A549 (cell line): Measurements from ENCODE around the gene EMSY. TPM values are rescaled to one million over a fixed set of nuclear protein-coding genes. Genes with fewer than 3 reads are reported as not detected.
A peak's percentile ranks its signal among the peaks of the same experiment; 100 is the strongest.

ENCODE experiments used
- ATAC-seq, 2 experiments: fragments of 200-7000 bp in 1 of 2; fragments of >200 bp in 1 of 2; cut with Nextera tagmentation in 1 of 2; cut with Tn5 transposase in 1 of 2; 3 replicates each; pipeline versions ENCODE4 v1.8.0 to v1.9.1; 2018 to 2020; ENCODE audit warnings: mild to moderate bottlenecking in 1 of 2, moderate library complexity in 1 of 2
- CTCF ChIA-PET: fragments of 300-600 bp; sonication (Branson Sonifier 250); formaldehyde crosslinking; extraction: SDS; loops from one replicate; lab custom pipeline; 2021; ENCODE audit warnings: antibody characterized with exemption, inconsistent platforms; lab: Yijun Ruan, JAX
- POLR2A ChIA-PET: fragments of 350-600 bp; formaldehyde crosslinking; extraction: SDS; loops from one replicate; lab custom pipeline; 2021; ENCODE audit warnings: antibody characterized with exemption, inconsistent platforms; lab: Yijun Ruan, JAX
- DNase-seq, 2 experiments: peaks; one replicate each; pipeline versions ENCODE4 v3.0.0 to v3.0.0-alpha.2; 2011 to 2016; ENCODE audit warnings: low read depth in 1 of 2, low spot score in 1 of 2
- FAIRE-seq: peaks from 2 replicates; lab custom pipeline; 2011; peaks lifted over from hg19 to GRCh38; lab: Jason Lieb, UNC
- H3K27ac ChIP-seq, 2 experiments: fragments of >200 bp; sonication (Bioruptor Twin); formaldehyde crosslinking; 3 replicates each; pipeline ENCODE4 v1.5.1; 2016 to 2017
- H3K4me1 ChIP-seq: fragments of >200 bp; sonication (Bioruptor Twin); formaldehyde crosslinking; 3 replicates; pipeline ENCODE4 v1.6.1; 2016
- H3K4me2 ChIP-seq: fragments of >200 bp; sonication (Bioruptor Twin); formaldehyde crosslinking; 3 replicates; pipeline ENCODE4 v1.6.1; 2016
- H3K4me3 ChIP-seq: fragments of >200 bp; sonication (Bioruptor Twin); formaldehyde crosslinking; 3 replicates; pipeline ENCODE4 v1.5.1; 2016
- H3K9me3 ChIP-seq: fragments of >200 bp; sonication (Bioruptor Twin); formaldehyde crosslinking; 3 replicates; pipeline ENCODE4 v1.6.1; 2016
- CBX2 ChIP-seq: fragments of 200-600 bp; sonication (generic); IDR thresholded peaks from 2 replicates; pipeline ENCODE4 v1.6.1; 2016; ENCODE audit warnings: low read depth, mild to moderate bottlenecking, borderline replicate concordance
- CBX8 ChIP-seq: fragments of 200-600 bp; sonication (generic); IDR thresholded peaks from 2 replicates; pipeline ENCODE4 v1.6.1; 2016
- CEBPB ChIP-seq, 2 experiments: fragments of >200 bp in 1 of 2; sonication (Bioruptor Twin) in 1 of 2; formaldehyde crosslinking in 1 of 2; IDR thresholded peaks; 2 replicates each; pipeline ENCODE4 v1.6.1; 2012 to 2016
- CHD4 ChIP-seq: fragments of 200-600 bp; sonication (generic); IDR thresholded peaks from 2 replicates; pipeline ENCODE4 v1.6.1; 2016; ENCODE audit warnings: antibody characterized with exemption, mild to moderate bottlenecking, borderline replicate concordance
- FOSB ChIP-seq: fragments of 250-450 bp; sonication (Bioruptor Pico); IDR thresholded peaks from 2 replicates; pipeline ENCODE4 v1.5.0; 2020; ENCODE audit warnings: mild to moderate bottlenecking, moderate library complexity
- HDAC2 ChIP-seq: fragments of 200-600 bp; sonication (generic); IDR thresholded peaks from 2 replicates; pipeline ENCODE4 v1.6.1; 2016
- HEYL ChIP-seq: fragments of 250-450 bp; sonication (Bioruptor Pico); IDR thresholded peaks from 2 replicates; pipeline ENCODE4 v1.8.0; 2021; ENCODE audit warnings: mild to moderate bottlenecking, moderate library complexity
- HOXB5 ChIP-seq: fragments of 250-450 bp; sonication (Bioruptor Pico); IDR thresholded peaks from 2 replicates; pipeline ENCODE4 v1.5.0; 2020; ENCODE audit warnings: mild to moderate bottlenecking, moderate library complexity
- KDM5A ChIP-seq: fragments of 200-600 bp; sonication (generic); IDR thresholded peaks from 2 replicates; pipeline ENCODE4 v1.6.1; 2016; ENCODE audit warnings: antibody characterized with exemption, mild to moderate bottlenecking
- MYC ChIP-seq: IDR thresholded peaks from 2 replicates; pipeline ENCODE4 v1.6.1; 2012; ENCODE audit warnings: mild to moderate bottlenecking, inconsistent platforms, low read length, improper control_type of control experiment, borderline replicate concordance
- NPAS2 ChIP-seq: fragments of 250-450 bp; sonication (Bioruptor Pico); IDR thresholded peaks from 2 replicates; pipeline ENCODE4 v1.8.0; 2022; ENCODE audit warnings: mild to moderate bottlenecking, moderate library complexity, borderline replicate concordance
- POLR2A ChIP-seq: IDR thresholded peaks from 2 replicates; pipeline ENCODE4 v1.6.1; 2012; ENCODE audit warnings: mild to moderate bottlenecking, low read length
- POLR2AphosphoS2 ChIP-seq: conservative IDR thresholded peaks from 2 replicates; pipeline ENCODE4 v1.6.1; 2012; ENCODE audit warnings: low read length, improper control_type of control experiment, inconsistent platforms
- RAD21 ChIP-seq, 2 experiments: fragments of >200 bp in 1 of 2; sonication (Bioruptor Twin) in 1 of 2; formaldehyde crosslinking in 1 of 2; IDR thresholded peaks in 1 of 2; conservative IDR thresholded peaks in 1 of 2; 2 replicates in 1 of 2; 3 replicates in 1 of 2; pipeline ENCODE4 v1.6.1; 2012 to 2018; ENCODE audit warnings: inconsistent platforms in 1 of 2
- RARB ChIP-seq: fragments of 250-450 bp; sonication (Bioruptor Pico); IDR thresholded peaks from 2 replicates; pipeline ENCODE4 v1.8.0; 2021; ENCODE audit warnings: mild to moderate bottlenecking, moderate library complexity
- RCOR1 ChIP-seq: fragments of 150-350 bp; IDR thresholded peaks from 2 replicates; pipeline ENCODE4 v1.6.1; 2014; ENCODE audit warnings: antibody characterized with exemption, low read length, low read depth
- RNF2 ChIP-seq: fragments of 200-600 bp; sonication (generic); IDR thresholded peaks from 2 replicates; pipeline ENCODE4 v1.6.1; 2016; ENCODE audit warnings: low read depth, mild to moderate bottlenecking, antibody characterized with exemption, moderate library complexity, borderline replicate concordance
- SREBF2 ChIP-seq: fragments of 450-650 bp; IDR thresholded peaks from 2 replicates; pipeline ENCODE4 v1.6.1; 2014; ENCODE audit warnings: mild to moderate bottlenecking, moderate library complexity
- ZC3H11A ChIP-seq: fragments of 450-650 bp; IDR thresholded peaks from 2 replicates; pipeline ENCODE4 v1.6.1; 2014; ENCODE audit warnings: antibody characterized with exemption, mild to moderate bottlenecking
- ZSCAN20 ChIP-seq: fragments of 250-450 bp; sonication (Bioruptor Pico); IDR thresholded peaks from 2 replicates; pipeline ENCODE4 v1.8.0; 2022; ENCODE audit warnings: mild to moderate bottlenecking, moderate library complexity
- WGBS: methylation state at CpG from one replicate; pipeline ENCODE4 v1.1.6; 2017; ENCODE audit errors: missing lambda C conversion rate; 5-methylcytosine and 5-hydroxymethylcytosine counted together
- polyA plus RNA-seq, 4 experiments: library from polyadenylated mRNA; depleted of rRNA in 3 of 4; stranded (reverse); fragments of >200 nt; fragmentation: RNase III in 1 of 4; extraction: RNeasy Plus Mini Kit Qiagen cat#74134 plus additional on column Dnase treatment in 1 of 4; gene quantifications; 2 replicates in 3 of 4; 3 replicates in 1 of 4; pipeline ENCODE4 v1.2.3, GENCODE V29; 2011 to 2017
- TF ChIP-seq, protein P1 (sequence below): IDR thresholded peaks from 2 replicates; pipeline ENCODE4 v1.6.1; 2012
- TF ChIP-seq, protein P2 (sequence below): IDR thresholded peaks from 2 replicates; pipeline ENCODE4 v1.6.1; 2012; ENCODE audit warnings: low read depth, borderline replicate concordance

The EMSY gene
- polyA plus RNA-seq, 2 of the 4 experiments (the other 2 are of a cell fraction), result 11.2 to 23.0 TPM

DNA sequence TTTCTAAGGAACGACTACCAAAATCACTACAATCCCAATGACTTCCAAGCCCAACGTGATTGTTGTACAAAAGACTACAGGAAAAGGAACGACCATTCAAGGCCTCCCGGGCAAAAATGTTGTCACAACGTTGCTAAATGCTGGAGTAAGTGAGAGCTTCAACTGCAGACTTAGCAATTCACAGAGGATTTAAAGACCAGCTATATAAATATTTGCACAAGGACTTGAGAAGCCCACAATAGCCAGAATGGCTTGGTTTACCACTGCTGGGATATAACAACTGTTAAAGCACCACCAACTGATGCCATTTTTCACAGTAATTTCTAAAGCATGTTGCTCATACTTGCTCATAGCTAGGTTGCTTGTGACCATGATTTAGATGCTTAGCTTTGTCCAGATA lies 78.3 kb downstream of the EMSY start:
- CTCF ChIA-PET, result interaction anchor here (0.7 kb wide), 1 partner anchor 10 kb away, joined by 3 read pairs; no protein-coding TSS in a partner anchor
- FAIRE-seq (no peak), DNase-seq (no peak)
- no peaks in the 10 kb centered on the region for H3K9me3 ChIP-seq
- H3K27ac ChIP-seq, result no peak overlapping the region
- H3K4me3 ChIP-seq, result no peak overlapping the region
- H3K4me1 ChIP-seq, result peaks cover 11% of the 10 kb centered on the region
- no peak for TF ChIP-seq ZC3H11A
- TF ChIP-seq, all 56 proteins: peak for 0
- ATAC-seq, result no peak
- POLR2A ChIA-PET, result no interaction called here
- no peak overlapping the region for H3K4me2 ChIP-seq
- WGBS, result 83% methylated on average over 5 of the region's 5 CpGs

DNA sequence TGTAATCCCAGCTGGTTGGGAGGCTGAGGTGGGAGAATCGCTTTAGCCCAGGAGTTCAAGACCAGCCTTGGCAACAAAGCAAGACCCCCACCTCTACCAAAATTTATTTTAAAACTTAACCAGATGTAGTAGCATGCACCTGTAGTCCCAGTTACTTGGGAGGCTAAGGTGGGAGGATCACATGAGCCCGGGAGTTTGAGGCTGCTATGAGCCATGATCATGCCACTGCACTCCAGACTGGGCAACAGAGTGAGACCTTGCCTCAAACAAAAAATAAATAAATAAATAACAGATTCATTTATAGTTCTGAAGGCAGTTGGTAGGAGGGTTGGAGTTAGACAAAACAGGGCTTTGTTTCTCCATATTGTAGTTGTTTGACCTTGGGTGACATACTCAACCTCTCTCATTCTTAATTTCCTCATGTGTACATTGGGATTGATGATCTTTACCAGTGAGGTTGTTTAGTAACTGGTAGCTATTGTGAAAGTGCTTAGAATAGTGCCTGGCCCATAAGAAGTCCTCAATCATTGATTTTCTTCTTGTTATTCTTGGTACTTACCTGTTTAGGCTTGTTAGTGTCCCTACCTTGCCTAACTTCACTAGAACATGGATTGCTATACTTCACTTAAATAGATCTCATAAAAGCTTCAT lies 79.1 kb downstream of the EMSY start:
- Histone ChIP-seq H3K9me3 (no peaks in the 10 kb centered on the region), H3K4me1 (peaks cover 11% of the 10 kb centered on the region), H3K4me3 (no peak overlapping the region), H3K27ac (no peak overlapping the region), H3K4me2 (no peak overlapping the region)
- ChIA-PET CTCF (interaction anchor here (0.7 to 1.4 kb wide), 2 partner anchors 11 kb away, joined by 3 to 8 read pairs; no protein-coding TSS in a partner anchor), POLR2A (no interaction called here)
- ATAC-seq (no peak), DNase-seq (no peak), FAIRE-seq (no peak)
- TF ChIP-seq ZSCAN20, result no peak
- no peak for TF ChIP-seq HOXB5 (CRISPR knock-in tag)
- no peak for TF ChIP-seq SREBF2
- TF ChIP-seq POLR2AphosphoS2, result no peak
- WGBS, result 91% methylated on average over 2 of the region's 2 CpGs

DNA sequence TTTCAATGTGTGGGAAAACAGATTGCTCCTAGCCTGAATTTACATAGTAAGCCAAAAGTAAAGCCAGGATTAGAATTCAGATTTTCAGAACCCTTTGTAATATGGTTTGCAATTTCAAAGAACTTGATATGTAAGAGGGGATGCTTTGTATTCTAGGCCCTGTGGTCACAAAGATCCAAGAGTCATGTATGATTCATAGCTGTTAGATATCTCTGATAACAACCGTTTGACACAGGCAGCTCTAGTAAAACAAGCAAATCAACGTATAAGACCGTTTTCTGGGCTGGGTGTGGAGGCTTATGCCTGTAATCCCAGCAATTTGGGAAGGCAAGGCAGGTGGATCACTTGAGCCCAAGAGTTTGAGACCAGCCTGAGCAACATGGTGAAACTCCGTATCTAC lies 79.6 kb downstream of the EMSY start:
- Histone ChIP-seq H3K27ac (no peak overlapping the region), H3K4me1 (peaks cover 11% of the 10 kb centered on the region), H3K4me2 (0 out of 3 replicates have a peak overlapping the region, but pooled peaks have one; percentile 16), H3K9me3 (no peaks in the 10 kb centered on the region), H3K4me3 (no peak overlapping the region)
- FAIRE-seq, result no peak
- 71% methylated on average over 4 of the region's 4 CpGs for WGBS
- TF ChIP-seq POLR2A (no peak), CHD4 (no peak), MYC (no peak), FOSB (CRISPR knock-in tag) (no peak), ZC3H11A (no peak), RCOR1 (no peak), NPAS2 (CRISPR knock-in tag) (no peak), RNF2 (no peak), KDM5A (no peak), HEYL (CRISPR knock-in tag) (no peak), RAD21 (conservative IDR thresholded peaks at IDR 0.05 in 1 of 2, IDR thresholded peaks at IDR 0.05 in 1 of 2) (no peak), CEBPB (IDR thresholded peaks at IDR 0.05) (no peak), HDAC2 (no peak), CBX2 (no peak), RARB (CRISPR knock-in tag) (no peak), CBX8 (no peak)
- TF ChIP-seq, protein P1, sequence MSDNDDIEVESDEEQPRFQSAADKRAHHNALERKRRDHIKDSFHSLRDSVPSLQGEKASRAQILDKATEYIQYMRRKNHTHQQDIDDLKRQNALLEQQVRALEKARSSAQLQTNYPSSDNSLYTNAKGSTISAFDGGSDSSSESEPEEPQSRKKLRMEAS, result no peak
- TF ChIP-seq, protein P2, sequence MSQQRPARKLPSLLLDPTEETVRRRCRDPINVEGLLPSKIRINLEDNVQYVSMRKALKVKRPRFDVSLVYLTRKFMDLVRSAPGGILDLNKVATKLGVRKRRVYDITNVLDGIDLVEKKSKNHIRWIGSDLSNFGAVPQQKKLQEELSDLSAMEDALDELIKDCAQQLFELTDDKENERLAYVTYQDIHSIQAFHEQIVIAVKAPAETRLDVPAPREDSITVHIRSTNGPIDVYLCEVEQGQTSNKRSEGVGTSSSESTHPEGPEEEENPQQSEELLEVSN, result no peak
- ChIA-PET CTCF (interaction anchor here (1.4 kb wide), 1 partner anchor 11 kb away, joined by 8 read pairs; no protein-coding TSS in a partner anchor), POLR2A (no interaction called here)
- no peak for ATAC-seq
- no peak for DNase-seq
